K562 (cell line): ENCODE measurements around the gene CFAP73. TPM values are rescaled to one million over a fixed set of nuclear protein-coding genes. Genes with fewer than 3 reads are reported as not detected.
A peak's percentile ranks its signal among the peaks of the same experiment; 100 is the strongest.

Experiments
- ATAC-seq: fragments of 200-7000 bp; cut with Tn5 transposase; 3 replicates; pipeline ENCODE4 v1.9.1; 2020; ENCODE audit warnings: moderate library complexity
- BruUV-seq: library from RNA; stranded (reverse); fragments of 400-500 nt; replicated peaks from 2 replicates; lab custom pipeline; 2021; lab: Mats Ljungman, UMichigan
- CTCF ChIA-PET: fragments of 300-600 bp; formaldehyde crosslinking; extraction: SDS; loops from one replicate; lab custom pipeline; 2021; ENCODE audit warnings: low intra/inter-chr PET ratio; lab: Yijun Ruan, JAX
- POLR2A ChIA-PET: fragments of 300-600, 350-650 bp; sonication (Branson Sonifier 250); formaldehyde crosslinking; extraction: SDS; loops from one replicate; lab custom pipeline; 2021; ENCODE audit warnings: antibody characterized with exemption, inconsistent platforms; lab: Yijun Ruan, JAX
- DNase-seq, 4 experiments: peaks; one replicate each; pipeline versions ENCODE4 v3.0.0 to v3.0.0-alpha.2; 2011 to 2018; ENCODE audit warnings: low spot score in 3 of 4, mixed read lengths in 3 of 4; ENCODE audit errors: extremely low read depth in 1 of 4
- FAIRE-seq: peaks from 2 replicates; lab custom pipeline; 2011; peaks lifted over from hg19 to GRCh38; lab: Jason Lieb, UNC
- H2AFZ ChIP-seq: 2 replicates; pipeline ENCODE4 v1.6.0; 2011; ENCODE audit warnings: low read depth, low read length, control low read depth, inconsistent platforms
- H3K27ac ChIP-seq: fragments of 200-600 bp; 3 replicates; pipeline ENCODE4 v1.8.0; 2011; ENCODE audit warnings: low read depth, mild to moderate bottlenecking, control low read depth, inconsistent platforms, low read length, moderate library complexity, mixed read lengths; ENCODE audit errors: extremely low read depth
- H3K27me3 ChIP-seq, 2 experiments: fragments of 300-600 bp in 1 of 2; 2 replicates in 1 of 2; 3 replicates in 1 of 2; pipeline versions ENCODE4 v1.6.0 to v1.8.0; 2011; ENCODE audit warnings: inconsistent platforms in 2 of 2, low read length in 2 of 2, mild to moderate bottlenecking in 1 of 2, mixed read lengths in 1 of 2, moderate library complexity in 1 of 2; ENCODE audit not compliant: control insufficient read depth in 2 of 2, insufficient read depth in 2 of 2
- H3K36me3 ChIP-seq: fragments of 300-600 bp; 3 replicates; pipeline ENCODE4 v1.8.0; 2011; ENCODE audit warnings: mild to moderate bottlenecking, low read length, inconsistent platforms; ENCODE audit not compliant: control insufficient read depth, insufficient read depth
- H3K4me1 ChIP-seq, 2 experiments: fragments of 200-600 bp in 1 of 2; replicated peaks in 1 of 2; 2 replicates in 1 of 2; 3 replicates in 1 of 2; pipeline versions ENCODE4 v1.5.1 to v1.8.0; 2011; ENCODE audit warnings: inconsistent platforms in 2 of 2, low read length in 2 of 2, mild to moderate bottlenecking in 1 of 2, mixed read lengths in 1 of 2, moderate library complexity in 1 of 2; ENCODE audit not compliant: control insufficient read depth in 2 of 2, insufficient read depth in 2 of 2
- H3K4me2 ChIP-seq: 2 replicates; pipeline ENCODE4 v1.6.1; 2011; ENCODE audit warnings: low read length, control low read depth, inconsistent platforms, mixed read lengths; ENCODE audit not compliant: insufficient read depth
- H3K4me3 ChIP-seq: fragments of 200-600 bp; sonication (generic), shearing (Covaris generic); 2 replicates; pipeline ENCODE4 v1.5.1; 2016; ENCODE audit warnings: control low read depth, inconsistent platforms
- H3K79me2 ChIP-seq: fragments of 200-600 bp; 3 replicates; pipeline ENCODE4 v1.8.0; 2011; ENCODE audit warnings: low read length, inconsistent platforms; ENCODE audit not compliant: control insufficient read depth, insufficient read depth
- H3K9ac ChIP-seq, 2 experiments: 2 replicates each; pipeline versions ENCODE4 v1.6.0 to v1.6.1; 2011; ENCODE audit warnings: low read depth in 2 of 2, low read length in 2 of 2, control low read depth in 1 of 2, inconsistent platforms in 1 of 2, mild to moderate bottlenecking in 1 of 2, mixed read lengths in 1 of 2; ENCODE audit not compliant: insufficient read depth in 1 of 2
- H3K9me1 ChIP-seq: one replicate; pipeline ENCODE4 v1.6.0; 2011; ENCODE audit warnings: inconsistent platforms, mild to moderate bottlenecking, low read length, moderate library complexity; ENCODE audit not compliant: control insufficient read depth, insufficient read depth
- H3K9me3 ChIP-seq: replicated peaks from 2 replicates; pipeline ENCODE4 v1.5.1; 2011; ENCODE audit warnings: low read depth, low read length, inconsistent platforms; ENCODE audit not compliant: control insufficient read depth, insufficient read depth
- H4K20me1 ChIP-seq: replicated peaks from 2 replicates; pipeline ENCODE4 v1.6.1; 2011; ENCODE audit warnings: low read length, inconsistent platforms, mixed read lengths; ENCODE audit not compliant: control insufficient read depth, insufficient read depth
- ADNP ChIP-seq: fragments of 200-800 bp; sonication (Bioruptor generic); IDR thresholded peaks from 2 replicates; pipeline ENCODE4 v1.6.1; 2016; ENCODE audit warnings: missing genetic modification characterization, missing compliant biosample characterization
- ATF3 ChIP-seq, 2 experiments: fragments of 450-650 bp in 1 of 2; sonication (generic) in 1 of 2; formaldehyde crosslinking in 1 of 2; IDR thresholded peaks in 1 of 2; conservative IDR thresholded peaks in 1 of 2; 2 replicates each; pipeline versions ENCODE4 v1.6.1 to v1.8.1; 2016 to 2023; ENCODE audit warnings: mild to moderate bottlenecking in 2 of 2, moderate library complexity in 2 of 2, inconsistent platforms in 1 of 2, missing genetic modification reagents in 1 of 2
- BCOR ChIP-seq: fragments of 450-650 bp; IDR thresholded peaks from 2 replicates; pipeline ENCODE4 v1.6.1; 2016
- COPS2 ChIP-seq: fragments of 450-650 bp; conservative IDR thresholded peaks from 2 replicates; pipeline ENCODE4 v1.6.1; 2016; ENCODE audit warnings: mild to moderate bottlenecking, moderate library complexity
- ESRRA ChIP-seq: fragments of 450-650 bp; IDR thresholded peaks from 2 replicates; pipeline ENCODE4 v1.6.1; 2014; ENCODE audit warnings: low read depth, mild to moderate bottlenecking, moderate library complexity, borderline replicate concordance
- KLF1 ChIP-seq: fragments of 450-650 bp; IDR thresholded peaks from 2 replicates; pipeline ENCODE4 v1.6.1; 2016; ENCODE audit warnings: missing genetic modification characterization, missing compliant biosample characterization
- PATZ1 ChIP-seq: fragments of 250-450 bp; sonication (Bioruptor Pico); IDR thresholded peaks from 2 replicates; pipeline ENCODE4 v1.5.0; 2020; ENCODE audit warnings: mild to moderate bottlenecking, borderline replicate concordance
- PURB ChIP-seq: sonication (generic); formaldehyde crosslinking; IDR thresholded peaks from 2 replicates; pipeline ENCODE4 v1.9.0; 2021; ENCODE audit warnings: low read depth, mild to moderate bottlenecking, missing genetic modification reagents
- RBM25 ChIP-seq: fragments of 200-400 bp; formaldehyde crosslinking; IDR thresholded peaks from 2 replicates; pipeline ENCODE4 v1.6.1; 2018; ENCODE audit warnings: low read length, low read depth, moderate library complexity; ENCODE audit not compliant: severe bottlenecking
- THRAP3 ChIP-seq: fragments of 450-650 bp; IDR thresholded peaks from 2 replicates; pipeline ENCODE4 v1.6.1; 2016; ENCODE audit warnings: mild to moderate bottlenecking, inconsistent platforms, borderline replicate concordance
- ZNF316 ChIP-seq: fragments of 450-650 bp; IDR thresholded peaks from 2 replicates; pipeline ENCODE4 v1.6.1; 2016
- ZNF449 ChIP-seq: fragments of 250-450 bp; sonication (Bioruptor Pico); IDR thresholded peaks from 2 replicates; pipeline ENCODE4 v1.8.0; 2022; ENCODE audit warnings: moderate library complexity, mild to moderate bottlenecking, inconsistent platforms
- WGBS: fragments of 100-300 bp; shearing (Covaris generic); methylation state at CpG from one replicate; pipeline ENCODE4 v1.1.6; 2016; ENCODE audit warnings: low coverage, mixed read lengths; ENCODE audit not compliant: insufficient coverage; ENCODE audit errors: missing lambda C conversion rate; 5-methylcytosine and 5-hydroxymethylcytosine counted together
- in situ Hi-C: fragments of 300-500 bp; cut with MboI; formaldehyde crosslinking; loops from 4 replicates; pipeline ENCODE4 v1.15.0; 2018; ENCODE audit warnings: inconsistent platforms, mixed read lengths
- intact Hi-C: fragments of 100-400 bp; cut with micrococcal nuclease; formaldehyde crosslinking; loops from 2 replicates; pipeline ENCODE4 v1.14.2; 2022
- polyA plus RNA-seq, 8 experiments: library from polyadenylated mRNA; depleted of rRNA in 4 of 8; stranded (reverse) in 5 of 8; unstranded in 3 of 8; fragments of >200 nt; fragmentation: Nextera tagmentation in 2 of 8; fragmentation: Illumina TruSeq in 1 of 8; extraction: Ambion mirVana in 2 of 8; extraction: Trizol in 1 of 8; gene quantifications; 2 replicates each; pipeline versions ENCODE4 v1.2.1 to v1.2.3, GENCODE V29; 2011 to 2014; ENCODE audit warnings: inconsistent platforms in 1 of 8, missing spikeins in 1 of 8
- total RNA-seq, 7 experiments: library from RNA; depleted of rRNA in 6 of 7; stranded (reverse); fragments of >200 nt in 6 of 7; fragmentation: Illumina TruSeq in 2 of 7; extraction: Trizol in 2 of 7; gene quantifications; 2 replicates each; pipeline versions ENCODE4 v1.2.1 to v1.2.3, GENCODE V29; 2011 to 2021; ENCODE audit warnings: low replicate concordance in 1 of 7

The CFAP73 gene
- total and polyA plus RNA-seq, 9 of the 15 experiments (the other 6 are each of a cell fraction or from before 2014, with no cell fraction given): not detected

GRCh38 chr12:113180333-113180732, 30.8 kb downstream of the CFAP73 start (continued):
- TF ChIP-seq ZNF449 (CRISPR knock-in tag): no peak
- TF ChIP-seq ATF3 (IDR thresholded peaks at IDR 0.05): peak; percentile 55
- TF ChIP-seq ATF3 (CRISPR knock-in tag; conservative IDR thresholded peaks at IDR 0.05): no peak
- no peak for TF ChIP-seq PURB (CRISPR knock-in tag)
- no peak for TF ChIP-seq KLF1 (tag)
- no peak for TF ChIP-seq ZNF316

GRCh38 chr12:113181975-113182374, 32.5 kb downstream of the CFAP73 start:
- FAIRE-seq (no peak), ATAC-seq (no peak), DNase-seq (no peak)
- in situ Hi-C loops (loop anchor here (25.0 kb wide), 1 partner anchor 230 kb away; the partner anchor contains the start of genes SDS and SDSL), intact Hi-C loops (no loop called here)
- Histone ChIP-seq H3K79me2 (peaks cover 69% of the 10 kb centered on the region), H3K9me1 (no peaks in the 10 kb centered on the region), H3K36me3 (peaks cover 71% of the 10 kb centered on the region), H3K4me1 (peaks cover 18 to 33% of the 10 kb centered on the region in 2 experiments; a peak in 4 of 5 replicates), H3K4me3 (no peak overlapping the region), H2AFZ (no peak overlapping the region), H3K27ac (no peak overlapping the region), H4K20me1 (peaks cover 9% of the 10 kb centered on the region), H3K4me2 (no peak overlapping the region), H3K9me3 (no peaks in the 10 kb centered on the region), H3K9ac (no peak overlapping the region), H3K27me3 (no peaks in the 10 kb centered on the region)
- no peak for TF ChIP-seq PATZ1
- TF ChIP-seq ESRRA: 0 out of 2 replicates have a peak, but pooled peaks have one; percentile 28
- TF ChIP-seq COPS2: no peak
- TF ChIP-seq THRAP3: no peak
- peak; percentile 87 for TF ChIP-seq RBM25
- peak; percentile 63; the same call in 1 of the 2 replicates for TF ChIP-seq BCOR
- TF ChIP-seq ADNP (tag): peak; percentile 48; the same call in 1 of the 2 replicates
- no TSS peak for BruUV-seq
- ChIA-PET POLR2A (interaction anchor here (0.6 to 1.0 kb wide), 2 partner anchors 25 to 702 kb away, joined by 4 to 5 read pairs; no protein-coding TSS in a partner anchor), CTCF (no interaction called here)
- WGBS: 85% methylated on average over 3 of the region's 3 CpGs
